Ovary (tissue), 9 donors: ENCODE measurements around the gene FADS2. TPM values are rescaled to one million over a fixed set of nuclear protein-coding genes. Genes with fewer than 3 reads are reported as not detected.

Experiments
- DNase-seq, 5 donors: peaks; one replicate each; pipeline ENCODE4 v3.0.0-alpha.2; 2019 to 2020
- H3K27ac ChIP-seq, 2 donors: fragments of 200-600 bp; one replicate each; pipeline versions ENCODE4 v1.5.1 to v1.8.0; 2019 to 2022
- H3K27me3 ChIP-seq: fragments of 200-600 bp; one replicate; pipeline ENCODE4 v1.8.0; 2022
- H3K36me3 ChIP-seq: fragments of 200-600 bp; sonication (generic); one replicate; pipeline ENCODE4 v1.5.1; 2019
- H3K4me1 ChIP-seq: one replicate; pipeline ENCODE4 v1.8.1; 2013; ENCODE audit warnings: mild to moderate bottlenecking, moderate library complexity; ENCODE audit not compliant: insufficient read depth
- H3K4me3 ChIP-seq: fragments of 200-600 bp; sonication (generic); one replicate; pipeline ENCODE4 v1.5.1; 2017
- H3K9me3 ChIP-seq, 2 donors: fragments of 200-600 bp in 1 of 2; sonication (generic) in 1 of 2; one replicate each; pipeline versions ENCODE4 v1.5.1 to v1.8.1; 2013 to 2019; ENCODE audit warnings: mild to moderate bottlenecking in 1 of 2, moderate library complexity in 1 of 2
- CTCF ChIP-seq, 3 donors: fragments of 450-650 bp in 2 of 3; fragments of 200-600 bp in 1 of 3; IDR thresholded peaks; one replicate each; pipeline versions ENCODE4 v1.5.1 to v1.8.0; 2016 to 2022; ENCODE audit warnings: antibody characterized with exemption in 3 of 3, mild to moderate bottlenecking in 1 of 3
- EP300 ChIP-seq: sonication (generic); formaldehyde crosslinking; IDR thresholded peaks from one replicate; pipeline ENCODE4 v1.6.1; 2017; ENCODE audit warnings: antibody characterized with exemption
- POLR2A ChIP-seq: fragments of 450-650 bp; IDR thresholded peaks from one replicate; pipeline ENCODE4 v1.6.1; 2017; ENCODE audit warnings: antibody characterized with exemption, mild to moderate bottlenecking, moderate library complexity
- WGBS, 3 donors: extraction: QIAGEN DNeasy Blood & Tissue Kit in 1 of 3; methylation state at CpG; one replicate each; pipeline versions ENCODE4 v1.1.5 to v1.1.7; 2013 to 2017; 5-methylcytosine and 5-hydroxymethylcytosine counted together
- intact Hi-C, 4 donors: fragments of 100-400 bp; cut with DNase I; formaldehyde crosslinking; loops; one replicate each; pipeline versions ENCODE4 v1.11.0 to v1.15.1; 2022 to 2023
- polyA plus RNA-seq, 2 donors: library from polyadenylated mRNA; stranded (reverse); fragments of 200-250 nt in 1 of 2; fragments of 350-450 nt in 1 of 2; fragmentation: Illumina TruSeq in 1 of 2; extraction: RNeasy Lipid Tissue Mini Kit (QIAGEN cat#74804) in 1 of 2; gene quantifications; one replicate each; pipeline ENCODE4 v1.2.3, GENCODE V29; 2013 to 2014
- total RNA-seq, 7 donors: library from RNA; depleted of rRNA in 2 of 7; stranded (reverse); fragments of >200 nt in 2 of 7; fragmentation: NEBNext Ultra II Directional in 3 of 7; extraction: Animal tissue kit (Norgen Biotek cat#: 25700) in 3 of 7; gene quantifications; one replicate each; pipeline versions ENCODE4 v1.1.0 to v1.2.4, GENCODE V29; 2016 to 2023
- donor health status: DM: no; HTN: no; CAD: no; lungs with moderate emphysema.
- donor health status: DM: no; HTN: no; CAD: no.
- donor health status: Bipolar disorder and iron deficiency.
- donor health status: DM: yes; HTN: yes; CAD: no.
- donor health status: DM: no; HTN: no; CAD: no.
- donor health status: DM: yes; HTN: yes; CAD: no.

Gene FADS2
- total and polyA plus RNA-seq, 9 donors: 6.3 to 298 (median 26.2) TPM

- intact Hi-C loops: no loop called here
- 86 to 98% (median 92%) methylated on average over 12 of the region's 12 CpGs for WGBS, 3 donors
- TF ChIP-seq POLR2A (no peak), CTCF (IDR thresholded peaks at IDR 0.05) (no peak), EP300 (no peak)
- Histone ChIP-seq H3K4me1 (peaks cover 5% of the 10 kb centered on the region), H3K27ac (no peak overlapping the region), H3K9me3 (no peaks in the 10 kb centered on the region), H3K4me3 (no peak overlapping the region), H3K36me3 (no peaks in the 10 kb centered on the region), H3K27me3 (no peaks in the 10 kb centered on the region)
- DNase-seq: no peak
Observed at GRCh38 chr11:61888590-61888989, 60.5 kb downstream of the FADS2 start.

DNA sequence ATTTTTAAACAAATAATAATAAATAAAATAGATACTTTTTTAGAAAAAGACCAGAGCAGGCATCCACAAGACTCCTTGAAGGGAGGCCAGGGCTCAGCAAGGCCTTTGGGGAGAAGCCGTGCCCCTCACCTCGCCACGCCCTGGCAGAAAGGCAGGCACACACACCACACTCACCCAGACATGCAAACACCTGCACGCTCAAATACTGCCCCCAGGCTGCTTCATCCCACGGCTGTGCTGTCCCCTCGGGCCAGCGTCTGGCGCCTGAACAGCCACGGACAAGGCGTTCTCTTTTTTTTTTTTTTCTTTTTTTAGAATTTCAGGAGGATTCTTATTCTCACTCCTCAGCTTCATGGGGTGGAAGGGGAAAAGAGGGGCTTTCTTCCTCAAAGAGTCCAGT lies 61.7 kb downstream of the FADS2 start:
- H3K36me3 ChIP-seq: no peaks in the 10 kb centered on the region
- H3K4me1 ChIP-seq: peaks cover 5% of the 10 kb centered on the region
- intact Hi-C loops: loop anchor here in 3 of 4 donors (2.0 to 5.0 kb wide), 4 partner anchors 61 to 217 kb away; partner anchors contain the start of genes FADS2 (in 1 of the 3), FEN1 (in 1 of the 3) and TMEM258 (in 1 of the 3)
- 89 to 93% (median 91%) methylated on average over 10 of the region's 10 CpGs for WGBS, 3 donors
- H3K9me3 ChIP-seq: no peaks in the 10 kb centered on the region
- H3K27me3 ChIP-seq: no peaks in the 10 kb centered on the region
- no peak for DNase-seq
- peak overlapping the region in 1 of 2 donors; percentile 83 for H3K27ac ChIP-seq
- TF ChIP-seq CTCF (IDR thresholded peaks at IDR 0.05): no peak
- TF ChIP-seq POLR2A: no peak
- no peak for TF ChIP-seq EP300
- no peak overlapping the region for H3K4me3 ChIP-seq

GRCh38 chr11:61890529-61891330 lies 62.6 kb downstream of the FADS2 start:
- TF ChIP-seq POLR2A (no peak), CTCF (IDR thresholded peaks at IDR 0.05) (no peak), EP300 (no peak)
- H3K9me3 ChIP-seq: no peaks in the 10 kb centered on the region
- WGBS, 3 donors: 2 to 3% (median 2%) methylated on average over 32 to 38 of the region's 38 CpGs
- peak overlapping the region; percentile 75 for H3K4me3 ChIP-seq
- H3K27ac ChIP-seq: peak overlapping the region; percentile 46 to 83
- intact Hi-C loops: loop anchor here in 3 of 4 donors (2.0 to 5.0 kb wide), 4 partner anchors 62 to 217 kb away; partner anchors contain the start of genes FADS2 (in 1 of the 3), FEN1 (in 1 of the 3) and TMEM258 (in 1 of the 3)
- no peaks in the 10 kb centered on the region for H3K27me3 ChIP-seq
- H3K4me1 ChIP-seq: peaks cover 5% of the 10 kb centered on the region
- no peaks in the 10 kb centered on the region for H3K36me3 ChIP-seq
- peak; percentile 59 to 80 (median 74) for DNase-seq

- peak within 1 kb of the TSS; percentile 75 for H3K4me3 ChIP-seq
- peak within 1 kb of the TSS; percentile 83 for H3K27ac ChIP-seq
- peaks cover 5% of the 10 kb centered on the region for H3K4me1 ChIP-seq
- no peaks in the 10 kb centered on the region for H3K9me3 ChIP-seq
- TF ChIP-seq CTCF (IDR thresholded peaks at IDR 0.05) (no peak), EP300 (no peak), POLR2A (peak; percentile 36)
- no peaks in the 10 kb centered on the region for H3K27me3 ChIP-seq
- WGBS, 3 donors: 0 to 1% (median 1%) methylated on average over 3 to 96 of the region's 96 CpGs
- DNase-seq: peak; percentile 84 to 88 (median 87)
- no peaks in the 10 kb centered on the region for H3K36me3 ChIP-seq
- intact Hi-C loops: loop anchor here (2.0 to 5.0 kb wide), 5 partner anchors 63 to 216 kb away; partner anchors contain the start of genes FADS2 (in 1 of the 4), FEN1 (in 1 of the 4) and TMEM258 (in 1 of the 4)
Observed at GRCh38 chr11:61891331-61892084, 63.4 kb downstream of the FADS2 start, which contains the start of gene FADS3. FADS3 (minus strand) TSS chr11:61891545; CDS start chr11:61891381, 164 bp downstream.
